Embryonic facial prominence (tissue), 1 donor: ENCODE data around the gene KLHL6.
"Not testable (repeated sequence)": the region's sequence is repeated elsewhere in the genome, so short reads cannot be mapped to it uniquely, and the experiment has no call there.

Source experiments
- DNase-seq: peaks from one replicate; pipeline ENCODE4 v3.0.0-alpha.2; 2016; ENCODE audit errors: extremely low spot score

Gene KLHL6

GRCh38 chr3:183532620-183533411 lies 22.7 kb downstream of the KLHL6 start:
- no peak for DNase-seq

- DNase-seq = no peak
Measured at GRCh38 chr3:183529717-183530116, 25.8 kb downstream of the KLHL6 start.

GRCh38 chr3:183529185-183529584 lies 26.3 kb downstream of the KLHL6 start:
- no peak for DNase-seq

- not testable (repeated sequence) for DNase-seq
Measured at GRCh38 chr3:183528758-183529157, 26.7 kb downstream of the KLHL6 start.

- DNase-seq = no peak
Measured at GRCh38 chr3:183527428-183528379, 27.8 kb downstream of the KLHL6 start.

- no peak for DNase-seq
Measured at GRCh38 chr3:183526838-183527427, 28.6 kb downstream of the KLHL6 start.

- no peak for DNase-seq
Measured at GRCh38 chr3:183524476-183524875, 31.0 kb downstream of the KLHL6 start.

- DNase-seq = not testable (repeated sequence)
Measured at GRCh38 chr3:183520741-183521556, 34.6 kb downstream of the KLHL6 start.

- DNase-seq = not testable (repeated sequence)
Measured at GRCh38 chr3:183520295-183520694, 35.2 kb downstream of the KLHL6 start.

- DNase-seq = no peak
Measured at GRCh38 chr3:183519891-183520290, 35.6 kb downstream of the KLHL6 start.

GRCh38 chr3:183518491-183519251 lies 36.8 kb downstream of the KLHL6 start:
- DNase-seq = no peak

GRCh38 chr3:183517607-183518006 lies 37.9 kb downstream of the KLHL6 start:
- no peak for DNase-seq

GRCh38 chr3:183515968-183516851 lies 39.3 kb downstream of the KLHL6 start:
- DNase-seq = no peak

- DNase-seq = no peak
Measured at GRCh38 chr3:183514021-183514420, 41.5 kb downstream of the KLHL6 start.

GRCh38 chr3:183513046-183513706 lies 42.3 kb downstream of the KLHL6 start:
- DNase-seq = no peak

GRCh38 chr3:183511286-183512131 lies 44.0 kb downstream of the KLHL6 start:
- DNase-seq = not testable (repeated sequence)

GRCh38 chr3:183508821-183509220 lies 46.7 kb downstream of the KLHL6 start:
- DNase-seq = no peak

GRCh38 chr3:183507551-183507950 lies 48.0 kb downstream of the KLHL6 start:
- no peak for DNase-seq
